Esophagus squamous epithelium (tissue), 4 donors: Measurements from ENCODE around the gene ZNF862.

Source experiments
- POLR2A ChIP-seq, 4 donors: fragments of 450-650 bp; IDR thresholded peaks; one replicate each; pipeline ENCODE4 v1.6.1; 2017; ENCODE audit warnings: antibody characterized with exemption in 4 of 4, mild to moderate bottlenecking in 4 of 4, moderate library complexity in 3 of 4
- TF ChIP-seq, protein P1 (sequence below), 6 experiments: fragments of 450-650 bp in 4 of 6; fragments of 200-600 bp in 2 of 6; sonication (generic) in 2 of 6; IDR thresholded peaks; one replicate each; pipeline ENCODE4 v1.5.1; 2016 to 2019; ENCODE audit warnings: antibody characterized with exemption in 6 of 6, mild to moderate bottlenecking in 4 of 6, moderate library complexity in 4 of 6

DNA sequence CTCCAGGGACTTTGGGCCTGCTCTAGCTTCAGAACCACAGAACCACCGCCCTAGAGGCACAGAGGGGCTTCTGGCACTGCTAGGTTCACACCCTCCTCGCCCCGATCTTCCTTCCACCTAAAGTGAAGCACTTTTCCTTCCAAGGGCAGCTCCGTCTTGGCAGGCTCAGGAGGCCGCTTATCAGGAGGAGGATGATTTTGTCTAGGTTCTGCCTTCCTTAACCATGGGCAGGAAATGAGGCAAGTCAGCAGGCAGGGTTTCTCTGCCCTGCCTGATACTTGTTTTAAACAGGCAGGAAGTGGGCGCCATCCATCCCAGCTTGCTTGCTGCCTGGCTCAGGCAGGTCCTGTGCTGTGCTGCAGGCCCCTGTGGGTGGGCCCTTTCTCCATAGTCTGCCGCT is 27.3 kb downstream of the ZNF862 start:
- no peak for TF ChIP-seq POLR2A (IDR thresholded peaks at IDR 0.05)
- TF ChIP-seq, protein P1, sequence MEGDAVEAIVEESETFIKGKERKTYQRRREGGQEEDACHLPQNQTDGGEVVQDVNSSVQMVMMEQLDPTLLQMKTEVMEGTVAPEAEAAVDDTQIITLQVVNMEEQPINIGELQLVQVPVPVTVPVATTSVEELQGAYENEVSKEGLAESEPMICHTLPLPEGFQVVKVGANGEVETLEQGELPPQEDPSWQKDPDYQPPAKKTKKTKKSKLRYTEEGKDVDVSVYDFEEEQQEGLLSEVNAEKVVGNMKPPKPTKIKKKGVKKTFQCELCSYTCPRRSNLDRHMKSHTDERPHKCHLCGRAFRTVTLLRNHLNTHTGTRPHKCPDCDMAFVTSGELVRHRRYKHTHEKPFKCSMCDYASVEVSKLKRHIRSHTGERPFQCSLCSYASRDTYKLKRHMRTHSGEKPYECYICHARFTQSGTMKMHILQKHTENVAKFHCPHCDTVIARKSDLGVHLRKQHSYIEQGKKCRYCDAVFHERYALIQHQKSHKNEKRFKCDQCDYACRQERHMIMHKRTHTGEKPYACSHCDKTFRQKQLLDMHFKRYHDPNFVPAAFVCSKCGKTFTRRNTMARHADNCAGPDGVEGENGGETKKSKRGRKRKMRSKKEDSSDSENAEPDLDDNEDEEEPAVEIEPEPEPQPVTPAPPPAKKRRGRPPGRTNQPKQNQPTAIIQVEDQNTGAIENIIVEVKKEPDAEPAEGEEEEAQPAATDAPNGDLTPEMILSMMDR (IDR thresholded peaks at IDR 0.05) = no peak
